Measurements from ENCODE around the gene LCMT2.

- TF ChIP-seq CTCF (IDR thresholded peaks at IDR 0.05; ENCODE audit: low read length), result peak; percentile 62
- no peak for TF ChIP-seq EZH2 (optimal IDR thresholded peaks at IDR 0.05; ENCODE audit: low read depth, low read length)
Measured at GRCh38 chr15:43370975-43371974, 40.9 kb upstream of the LCMT2 start, which contains the start of the genes TUBGCP4 and ZSCAN29.
